ENCODE data around the gene LMBR1.
"Not testable (repeated sequence)": the region's sequence is repeated elsewhere in the genome, so short reads cannot be mapped to it uniquely, and the experiment has no call there.

The LMBR1 gene

GRCh38 chr7:156892821-156893706 lies at the start of gene LMBR1:
LMBR1 (minus strand) TSS chr7:156893183; CDS start chr7:156892993, 190 bp downstream.
- peak; percentile 56 for DNase-seq

GRCh38 chr7:156942708-156943090 lies 49.7 kb upstream of the LMBR1 start:
- DNase-seq, result no peak

- DNase-seq, result no peak
These were observed 48.6 kb upstream of the LMBR1 start for GRCh38 chr7:156941393-156942182.

GRCh38 chr7:156940421-156941122 lies 47.6 kb upstream of the LMBR1 start:
- DNase-seq, result no peak

- not testable (repeated sequence) for DNase-seq
These were observed 43.8 kb upstream of the LMBR1 start for GRCh38 chr7:156936766-156937165.

GRCh38 chr7:156935250-156935649 lies 42.3 kb upstream of the LMBR1 start:
- DNase-seq, result no peak

- DNase-seq, result no peak
These were observed 39.0 kb upstream of the LMBR1 start for GRCh38 chr7:156932006-156932405.

GRCh38 chr7:156929789-156930539 lies 37.0 kb upstream of the LMBR1 start:
- DNase-seq, result no peak

- no peak for DNase-seq
These were observed 35.4 kb upstream of the LMBR1 start for GRCh38 chr7:156928406-156928747.

- DNase-seq, result peak; percentile 29
These were observed 34.8 kb upstream of the LMBR1 start for GRCh38 chr7:156927571-156928405.

GRCh38 chr7:156925821-156926220 lies 32.8 kb upstream of the LMBR1 start:
- DNase-seq, result not testable (repeated sequence)

- not testable (repeated sequence) for DNase-seq
These were observed 29.3 kb upstream of the LMBR1 start for GRCh38 chr7:156922304-156922703.

GRCh38 chr7:156920487-156921373 lies 27.7 kb upstream of the LMBR1 start:
- not testable (repeated sequence) for DNase-seq

- no peak for DNase-seq
These were observed 27.1 kb upstream of the LMBR1 start for GRCh38 chr7:156920076-156920475.

GRCh38 chr7:156919132-156919713 lies 26.2 kb upstream of the LMBR1 start:
- DNase-seq, result no peak

GRCh38 chr7:156918635-156919034 lies 25.7 kb upstream of the LMBR1 start:
- DNase-seq, result no peak

- not testable (repeated sequence) for DNase-seq
These were observed 16.7 kb upstream of the LMBR1 start for GRCh38 chr7:156909574-156910252.

GRCh38 chr7:156907656-156908055 lies 14.7 kb upstream of the LMBR1 start:
- DNase-seq, result no peak

- no peak for DNase-seq
These were observed 13.2 kb upstream of the LMBR1 start for GRCh38 chr7:156906200-156906649.
